ENCODE results near the gene CAPRIN1.

- TF ChIP-seq CTCF (IDR thresholded peaks at IDR 0.05; ENCODE audit: low read depth, low read length), result 0 out of 2 replicates have a peak, but pooled peaks have one; percentile 3
- TF ChIP-seq EZH2phosphoT487 (IDR thresholded peaks at IDR 0.05; ENCODE audit: low read depth), result no peak
These were observed 53.8 kb downstream of the CAPRIN1 start, which contains the start of gene NAT10 for GRCh38 chr11:34105079-34105956.

All from OCI-LY3 (cell line).